HG02943 (cell line): ENCODE results near the gene CLEC18C.
"Not testable (repeated sequence)": the region's sequence is repeated elsewhere in the genome, so short reads cannot be mapped to it uniquely, and the experiment has no call there.

Experiments used
- ATAC-seq: cut with Tn5 transposase; IDR thresholded peaks from one replicate; pipeline ENCODE4 v1.9.1; 2021; ENCODE audit warnings: mild to moderate bottlenecking, low read depth, moderate library complexity; ENCODE audit not compliant: unreplicated experiment

Gene CLEC18C

GRCh38 chr16:70204010-70204409, 30.4 kb downstream of the CLEC18C start:
- ATAC-seq, result not testable (repeated sequence)

- not testable (repeated sequence) for ATAC-seq
Measured at GRCh38 chr16:70204668-70205405, 31.2 kb downstream of the CLEC18C start.

- ATAC-seq, result not testable (repeated sequence)
Measured at GRCh38 chr16:70206382-70206781, 32.8 kb downstream of the CLEC18C start.

GRCh38 chr16:70218586-70218985, 45.0 kb downstream of the CLEC18C start:
- not testable (repeated sequence) for ATAC-seq

GRCh38 chr16:70222574-70222973, 49.0 kb downstream of the CLEC18C start:
- ATAC-seq, result not testable (repeated sequence)

- not testable (repeated sequence) for ATAC-seq
Measured at GRCh38 chr16:70223216-70223615, 49.6 kb downstream of the CLEC18C start.

GRCh38 chr16:70223971-70224513, 50.5 kb downstream of the CLEC18C start:
- ATAC-seq, result not testable (repeated sequence)

GRCh38 chr16:70224645-70225044, 51.1 kb downstream of the CLEC18C start:
- ATAC-seq, result not testable (repeated sequence)

GRCh38 chr16:70225430-70225829, 51.8 kb downstream of the CLEC18C start:
- ATAC-seq, result not testable (repeated sequence)

- ATAC-seq, result not testable (repeated sequence)
Measured at GRCh38 chr16:70226024-70226423, 52.4 kb downstream of the CLEC18C start.

- ATAC-seq, result not testable (repeated sequence)
Measured at GRCh38 chr16:70231831-70232230, 58.2 kb downstream of the CLEC18C start.
